Breast epithelium (tissue), 4 donors: ENCODE results near the gene NFIC. TPM values are rescaled to one million over a fixed set of nuclear protein-coding genes. Genes with fewer than 3 reads are reported as not detected.

ENCODE experiments used
- DNase-seq, 2 donors: peaks; one replicate each; pipeline ENCODE4 v3.0.0-alpha.2; 2019; ENCODE audit warnings: low spot score in 2 of 2
- H3K27ac ChIP-seq, 2 donors: fragments of 200-600 bp; sonication (generic) in 1 of 2; one replicate each; pipeline ENCODE4 v1.5.1; 2016 to 2019; ENCODE audit warnings: mild to moderate bottlenecking in 1 of 2
- H3K27me3 ChIP-seq, 2 donors: fragments of 200-600 bp; sonication (generic) in 1 of 2; one replicate each; pipeline versions ENCODE4 v1.5.1 to v1.6.0; 2017 to 2019; ENCODE audit warnings: control low read depth in 1 of 2, mild to moderate bottlenecking in 1 of 2
- H3K36me3 ChIP-seq: fragments of 200-600 bp; one replicate; pipeline ENCODE4 v1.5.1; 2019
- H3K4me1 ChIP-seq, 2 donors: fragments of 200-600 bp; sonication (generic); one replicate each; pipeline ENCODE4 v1.5.1; 2016 to 2019; ENCODE audit warnings: control low read depth in 1 of 2
- H3K4me3 ChIP-seq, 3 donors: fragments of 200-600 bp; sonication (generic); 1 replicate in 2 of 3; 2 replicates in 1 of 3; pipeline ENCODE4 v1.5.1; 2016 to 2019; ENCODE audit warnings: mild to moderate bottlenecking in 3 of 3, moderate library complexity in 2 of 3
- H3K9me3 ChIP-seq, 2 donors: fragments of 200-600 bp; sonication (generic) in 1 of 2; one replicate each; pipeline ENCODE4 v1.5.1; 2016 to 2019; ENCODE audit warnings: control low read depth in 1 of 2
- POLR2A ChIP-seq: fragments of 450-650 bp; IDR thresholded peaks from one replicate; pipeline ENCODE4 v1.6.1; 2016; ENCODE audit warnings: antibody characterized with exemption, mild to moderate bottlenecking, moderate library complexity
- POLR2AphosphoS5 ChIP-seq, 3 donors: sonication (generic); formaldehyde crosslinking; IDR thresholded peaks; one replicate each; pipeline ENCODE4 v1.6.1; 2017; ENCODE audit warnings: antibody characterized with exemption in 3 of 3
- intact Hi-C: fragments of 100-400 bp; cut with DNase I; formaldehyde crosslinking; loops from one replicate; pipeline ENCODE4 v1.15.1; 2023; ENCODE audit warnings: low total_unique reads
- total RNA-seq, 3 donors: library from RNA; depleted of rRNA; stranded (reverse); fragments of >200 nt; gene quantifications; one replicate each; pipeline ENCODE4 v1.1.0, GENCODE V29; 2016
- TF ChIP-seq, protein P1 (sequence below), 3 donors: fragments of 450-650 bp; IDR thresholded peaks; one replicate each; pipeline ENCODE4 v1.5.1; 2016 to 2017; ENCODE audit warnings: antibody characterized with exemption in 3 of 3, mild to moderate bottlenecking in 3 of 3, moderate library complexity in 3 of 3

The NFIC gene
- 10 to 100 TPM; 48.9 to 97.8 (median 73.1) TPM for total RNA-seq

DNA sequence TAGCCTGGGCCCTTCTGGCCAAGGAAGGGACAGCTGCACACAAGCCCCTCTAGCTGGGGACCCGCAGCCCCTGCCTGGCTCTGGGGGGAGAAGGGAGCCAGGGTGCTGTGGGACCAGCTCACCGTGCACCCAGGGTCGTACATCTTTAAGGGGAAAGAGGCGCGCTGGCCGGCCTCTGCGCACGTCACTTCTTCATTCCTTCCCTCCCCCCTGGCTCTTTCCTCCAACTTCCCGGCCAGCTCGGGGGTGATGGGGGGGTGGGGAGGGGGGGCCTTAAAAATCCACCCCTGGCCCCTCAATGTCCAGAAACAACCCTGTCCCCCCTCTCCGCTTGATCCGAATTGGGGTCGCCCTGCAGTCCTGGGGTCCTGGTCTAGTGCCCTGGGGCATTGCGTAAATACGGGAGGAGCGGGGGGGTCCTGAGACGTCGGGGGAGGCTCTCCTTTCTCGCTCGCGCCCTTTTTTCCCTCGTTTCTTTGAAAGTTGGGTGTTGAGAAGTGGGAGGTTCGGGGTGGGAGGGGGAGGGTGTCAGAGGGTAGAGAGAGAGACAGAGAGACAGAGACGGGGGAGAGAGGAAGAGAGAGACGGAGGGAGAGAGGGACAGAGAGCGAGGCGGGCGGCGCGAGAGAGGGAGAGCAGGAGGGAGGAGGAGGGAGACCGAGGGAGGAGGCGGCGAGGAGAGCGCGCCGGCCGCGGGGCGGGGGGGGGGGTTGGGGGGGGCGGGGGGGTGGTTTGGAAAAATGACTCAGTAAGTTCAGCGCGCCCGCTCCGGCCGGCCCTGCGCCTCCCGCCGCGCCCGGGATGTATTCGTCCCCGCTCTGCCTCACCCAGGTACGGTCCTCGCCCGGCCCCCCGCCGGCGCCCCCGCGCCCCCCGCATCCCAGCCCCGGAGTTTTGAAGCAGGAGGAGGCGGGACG lies at the start of gene NFIC:
NFIC (plus strand) TSS at position 748 of the 917 bp plus-strand sequence; CDS start at position 802, 54 bp downstream.
- H3K9me3 ChIP-seq, result no peaks in the 10 kb centered on the region
- H3K27me3 ChIP-seq, result no peaks in the 10 kb centered on the region
- DNase-seq, result peak; percentile 79 to 82
- peak within 1 kb of the TSS; percentile 89 to 95 (median 95) for H3K4me3 ChIP-seq
- H3K4me1 ChIP-seq, result peaks cover 9 to 11% of the 10 kb centered on the region in 2 donors
- intact Hi-C loops, result no loop called here
- no peaks in the 10 kb centered on the region for H3K36me3 ChIP-seq
- TF ChIP-seq POLR2AphosphoS5 (IDR thresholded peaks at IDR 0.05) (peak; percentile 13 to 71 (median 21)), POLR2A (peak; percentile 24)
- TF ChIP-seq, protein P1, sequence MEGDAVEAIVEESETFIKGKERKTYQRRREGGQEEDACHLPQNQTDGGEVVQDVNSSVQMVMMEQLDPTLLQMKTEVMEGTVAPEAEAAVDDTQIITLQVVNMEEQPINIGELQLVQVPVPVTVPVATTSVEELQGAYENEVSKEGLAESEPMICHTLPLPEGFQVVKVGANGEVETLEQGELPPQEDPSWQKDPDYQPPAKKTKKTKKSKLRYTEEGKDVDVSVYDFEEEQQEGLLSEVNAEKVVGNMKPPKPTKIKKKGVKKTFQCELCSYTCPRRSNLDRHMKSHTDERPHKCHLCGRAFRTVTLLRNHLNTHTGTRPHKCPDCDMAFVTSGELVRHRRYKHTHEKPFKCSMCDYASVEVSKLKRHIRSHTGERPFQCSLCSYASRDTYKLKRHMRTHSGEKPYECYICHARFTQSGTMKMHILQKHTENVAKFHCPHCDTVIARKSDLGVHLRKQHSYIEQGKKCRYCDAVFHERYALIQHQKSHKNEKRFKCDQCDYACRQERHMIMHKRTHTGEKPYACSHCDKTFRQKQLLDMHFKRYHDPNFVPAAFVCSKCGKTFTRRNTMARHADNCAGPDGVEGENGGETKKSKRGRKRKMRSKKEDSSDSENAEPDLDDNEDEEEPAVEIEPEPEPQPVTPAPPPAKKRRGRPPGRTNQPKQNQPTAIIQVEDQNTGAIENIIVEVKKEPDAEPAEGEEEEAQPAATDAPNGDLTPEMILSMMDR (IDR thresholded peaks at IDR 0.05), result no peak
- peak within 1 kb of the TSS; percentile 99 for H3K27ac ChIP-seq

DNA sequence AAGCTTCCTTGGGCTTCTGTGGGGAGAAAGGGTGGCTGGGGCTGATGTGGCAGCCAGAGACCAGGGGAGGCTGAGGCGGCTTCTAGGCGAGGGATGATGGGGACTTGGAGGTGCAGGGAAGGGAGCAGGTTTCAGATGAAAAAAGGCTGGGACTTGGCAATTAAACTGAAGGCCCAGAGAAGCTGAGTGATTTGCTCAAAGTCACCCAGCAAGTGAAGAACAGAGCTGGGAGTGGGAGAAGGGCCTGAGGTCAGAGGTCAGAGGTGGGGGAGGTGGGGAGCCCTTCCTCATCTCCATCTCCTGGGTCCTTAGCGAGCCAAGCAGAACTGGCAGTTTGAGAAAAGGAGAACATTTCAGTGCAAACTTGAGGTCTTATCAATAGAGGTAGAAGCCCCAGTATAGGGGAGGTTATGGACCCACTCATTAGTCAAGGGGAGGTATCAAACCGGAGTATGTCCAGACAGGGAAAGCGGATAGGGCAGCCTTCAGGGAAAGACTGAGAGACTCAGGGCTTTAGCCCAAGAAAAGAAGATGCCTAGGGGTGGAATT lies 49.6 kb upstream of the NFIC start:
- Histone ChIP-seq H3K4me1 (no peaks in the 10 kb centered on the region), H3K36me3 (no peaks in the 10 kb centered on the region), H3K4me3 (no peak overlapping the region), H3K27me3 (peaks cover 10 to 55% of the 10 kb centered on the region in 2 donors), H3K9me3 (no peaks in the 10 kb centered on the region), H3K27ac (no peak overlapping the region)
- intact Hi-C loops, result no loop called here
- TF ChIP-seq POLR2A (no peak), POLR2AphosphoS5 (IDR thresholded peaks at IDR 0.05) (no peak)
- TF ChIP-seq, protein P1 (IDR thresholded peaks at IDR 0.05), result no peak
- DNase-seq, result no peak

GRCh38 chr19:3319643-3320353 lies 46.6 kb upstream of the NFIC start:
- Histone ChIP-seq H3K4me3 (no peak overlapping the region), H3K4me1 (no peaks in the 10 kb centered on the region), H3K27me3 (peaks cover 4 to 36% of the 10 kb centered on the region in 2 donors), H3K9me3 (no peaks in the 10 kb centered on the region), H3K27ac (no peak overlapping the region), H3K36me3 (no peaks in the 10 kb centered on the region)
- no peak for TF ChIP-seq POLR2AphosphoS5 (IDR thresholded peaks at IDR 0.05)
- TF ChIP-seq, protein P1 (IDR thresholded peaks at IDR 0.05), result no peak
- no peak for TF ChIP-seq POLR2A
- no peak for DNase-seq
- intact Hi-C loops, result loop anchor here (5.0 to 10.0 kb wide), 2 partner anchors 145 to 877 kb away; no protein-coding TSS in a partner anchor

- Histone ChIP-seq H3K27ac (no peak overlapping the region), H3K4me3 (no peak overlapping the region), H3K36me3 (no peaks in the 10 kb centered on the region), H3K27me3 (peaks cover 4 to 36% of the 10 kb centered on the region in 2 donors), H3K9me3 (no peaks in the 10 kb centered on the region), H3K4me1 (no peaks in the 10 kb centered on the region)
- TF ChIP-seq POLR2AphosphoS5 (IDR thresholded peaks at IDR 0.05) (no peak), POLR2A (no peak)
- TF ChIP-seq, protein P1 (IDR thresholded peaks at IDR 0.05), result no peak
- DNase-seq, result no peak
- intact Hi-C loops, result loop anchor here (5.0 to 10.0 kb wide), 2 partner anchors 144 to 878 kb away; no protein-coding TSS in a partner anchor
Measured at GRCh38 chr19:3320354-3320670, 46.1 kb upstream of the NFIC start.
